Panc1 (cell line): ENCODE results near the gene EIF2D. TPM values are rescaled to one million over a fixed set of nuclear protein-coding genes. Genes with fewer than 3 reads are reported as not detected.

Experiments used
- ATAC-seq: fragments of 200-7000 bp; cut with Tn5 transposase; 2 replicates; pipeline ENCODE4 v1.9.1; 2020; ENCODE audit warnings: mild to moderate bottlenecking, moderate library complexity
- BruUV-seq: library from RNA; stranded (reverse); fragments of 400-500 nt; replicated peaks from 2 replicates; lab custom pipeline; 2021; lab: Mats Ljungman, UMichigan
- CTCF ChIA-PET: fragments of 300-600 bp; sonication (Branson Sonifier 250); formaldehyde crosslinking; loops from one replicate; lab custom pipeline; 2022; ENCODE audit warnings: antibody characterized with exemption; lab: Charles Lee
- POLR2A ChIA-PET: fragments of 300-600 bp; sonication (Branson Sonifier 250); formaldehyde crosslinking; loops from one replicate; lab custom pipeline; 2022; ENCODE audit warnings: antibody characterized with exemption; lab: Charles Lee
- DNase-seq: peaks from one replicate; pipeline ENCODE4 v3.0.0-alpha.2; 2010; ENCODE audit warnings: low read depth, low spot score
- H3K27ac ChIP-seq: 2 replicates; pipeline ENCODE4 v1.5.1; 2011; ENCODE audit warnings: mild to moderate bottlenecking, low read length, inconsistent platforms
- H3K27me3 ChIP-seq: fragments of 200-500 bp; sonication (Bioruptor generic); 2 replicates; pipeline ENCODE4 v1.6.0; 2014; ENCODE audit warnings: low read length, inconsistent platforms; ENCODE audit not compliant: control insufficient read depth, insufficient read depth
- H3K36me3 ChIP-seq: fragments of 200-500 bp; sonication (Bioruptor generic); 2 replicates; pipeline ENCODE4 v1.5.1; 2014; ENCODE audit warnings: inconsistent platforms, mild to moderate bottlenecking, low read length, moderate library complexity; ENCODE audit not compliant: control insufficient read depth, insufficient read depth
- H3K4me1 ChIP-seq: 2 replicates; pipeline ENCODE4 v1.5.1; 2011; ENCODE audit warnings: inconsistent platforms, mild to moderate bottlenecking, low read length, moderate library complexity; ENCODE audit not compliant: control insufficient read depth, insufficient read depth
- H3K4me3 ChIP-seq, 2 experiments: 2 replicates each; pipeline ENCODE4 v1.5.1; 2011 to 2012; ENCODE audit warnings: low read depth in 2 of 2, low read length in 2 of 2, mild to moderate bottlenecking in 2 of 2, inconsistent platforms in 1 of 2, moderate library complexity in 1 of 2
- H3K9me3 ChIP-seq: fragments of 200-500 bp; sonication (Bioruptor generic); 2 replicates; pipeline ENCODE4 v1.5.1; 2014; ENCODE audit warnings: low read depth, mild to moderate bottlenecking, inconsistent platforms, low read length, moderate library complexity; ENCODE audit not compliant: control insufficient read depth, insufficient read depth
- CTCF ChIP-seq: fragments of 450-650 bp; IDR thresholded peaks from 2 replicates; pipeline ENCODE4 v1.5.1; 2017; ENCODE audit warnings: mild to moderate bottlenecking
- POLR2AphosphoS5 ChIP-seq: IDR thresholded peaks from 2 replicates; pipeline ENCODE4 v1.6.1; 2012; ENCODE audit warnings: mild to moderate bottlenecking, low read depth, low read length, moderate library complexity
- REST ChIP-seq, 2 experiments: IDR thresholded peaks; 2 replicates each; pipeline ENCODE4 v1.6.1; 2011 to 2012; ENCODE audit warnings: low read depth in 2 of 2, control low read depth in 1 of 2, low read length in 1 of 2, mild to moderate bottlenecking in 1 of 2, moderate library complexity in 1 of 2; ENCODE audit not compliant: insufficient read depth in 1 of 2
- SIN3A ChIP-seq: IDR thresholded peaks from 2 replicates; pipeline ENCODE4 v1.6.1; 2012; ENCODE audit warnings: low read depth, mild to moderate bottlenecking, low read length, moderate library complexity, borderline replicate concordance; ENCODE audit not compliant: insufficient read depth
- TCF7L2 ChIP-seq: IDR thresholded peaks from 2 replicates; pipeline ENCODE4 v1.6.1; 2011; ENCODE audit warnings: mild to moderate bottlenecking, low read depth, low read length, inconsistent platforms
- in situ Hi-C: cut with HindIII; loops from 2 replicates; pipeline ENCODE4 v1.10.0; 2016; ENCODE audit warnings: low sequenced_read_pairs, low pct_unique_long_range_greater_than_20kb
- intact Hi-C: fragments of 100-400 bp; cut with micrococcal nuclease; formaldehyde crosslinking; loops from one replicate; pipeline ENCODE4 v1.10.0; 2022; ENCODE audit not compliant: unreplicated experiment
- total RNA-seq: library from RNA; stranded (reverse); gene quantifications from one replicate; pipeline ENCODE4 v1.2.1, GENCODE V29; 2021; ENCODE audit not compliant: unreplicated experiment

EIF2D gene
- total RNA-seq, 1 experiment from 2014 or later: 28.7 TPM

GRCh38 chr1:206570529-206570928 lies 41.7 kb downstream of the EIF2D start:
- H3K9me3 ChIP-seq: no peaks in the 10 kb centered on the region

GRCh38 chr1:206569556-206569955 lies 42.7 kb downstream of the EIF2D start:
- Histone ChIP-seq H3K36me3 (no peaks in the 10 kb centered on the region), H3K27me3 (no peaks in the 10 kb centered on the region), H3K9me3 (no peaks in the 10 kb centered on the region), H3K4me3 (no peak overlapping the region), H3K4me1 (no peaks in the 10 kb centered on the region), H3K27ac (no peak overlapping the region)
- in situ Hi-C loops: no loop called here
- ATAC-seq (no peak), DNase-seq (no peak)
- ChIA-PET CTCF (no interaction called here), POLR2A (no interaction called here)
- TF ChIP-seq REST (IDR thresholded peaks at IDR 0.05; ENCODE audit: insufficient read depth in 1 of 2, low read depth in 2 of 2, low read length in 1 of 2): no peak
- TF ChIP-seq SIN3A: no peak
- no peak for TF ChIP-seq TCF7L2
- TF ChIP-seq CTCF: no peak
- no peak for TF ChIP-seq POLR2AphosphoS5
- no TSS peak for BruUV-seq
- intact Hi-C loops: no loop called here

More at GRCh38 chr1:206570529-206570928, 41.7 kb downstream of the EIF2D start:
- Histone ChIP-seq H3K4me3 (no peak overlapping the region), H3K27ac (no peak overlapping the region), H3K27me3 (no peaks in the 10 kb centered on the region), H3K36me3 (no peaks in the 10 kb centered on the region), H3K4me1 (no peaks in the 10 kb centered on the region)
- DNase-seq (no peak), ATAC-seq (no peak)
- no TSS peak for BruUV-seq
- in situ Hi-C loops (no loop called here), intact Hi-C loops (no loop called here)
- ChIA-PET CTCF (no interaction called here), POLR2A (interaction anchor here (0.6 kb wide), 1 partner anchor 9 kb away, joined by 11 read pairs; no protein-coding TSS in a partner anchor)
- no peak for TF ChIP-seq TCF7L2
- TF ChIP-seq SIN3A: no peak
- no peak for TF ChIP-seq CTCF
- no peak for TF ChIP-seq POLR2AphosphoS5
- TF ChIP-seq REST (IDR thresholded peaks at IDR 0.05; ENCODE audit: insufficient read depth in 1 of 2, low read depth in 2 of 2, low read length in 1 of 2): no peak
